Heart left ventricle (tissue), 13 donors: Measurements from ENCODE around the gene PTPRN2.

ENCODE experiments used
- POLR2A ChIP-seq, 2 donors: fragments of 450-650 bp; IDR thresholded peaks; one replicate each; pipeline ENCODE4 v1.6.1; 2017; ENCODE audit warnings: antibody characterized with exemption in 2 of 2, mild to moderate bottlenecking in 2 of 2, moderate library complexity in 2 of 2
- TF ChIP-seq, protein P1 (sequence below), 12 donors: fragments of 200-600 bp; sonication (generic) in 4 of 12; IDR thresholded peaks; one replicate each; pipeline versions ENCODE4 v1.5.0 to v1.8.0; 2018 to 2022; ENCODE audit warnings: antibody characterized with exemption in 12 of 12, mild to moderate bottlenecking in 5 of 12
- donor health status: ischemic (EF 13 %, LVEDD 7.1; RV severe dilation, severe dysfunction).
- donor health status: DM: no; HTN: yes; CAD: no.
- donor health status: DM: no; HTN: no; CAD: no.
- donor health status: ischemic (EF 25% LVEDD 6.9; RV normal size, moderate dysfunction).
- donor health status: ischemic (EF 25% LVEDD 5.7; RV mildly dilated, moderate dysfunction).
- donor health status: ischemic (EF 35%, LVEDD 5.7; RV mildly dilated, moderate dysfunction).
- donor health status: nonischemic (EF 11% LVEDD 7.7; RV severe dilation, severe dysfunction).
- donor health status: DM: yes; HTN: yes; CAD: no.
- donor health status: PGD.
- donor health status: ischemic (EF 29% LVEDD 5.4; RV normal size, mild dysfunction).
- donor health status: nonischemic (EF 23%, LVEDD 6.1; RV moderate dilation, normal function).

DNA sequence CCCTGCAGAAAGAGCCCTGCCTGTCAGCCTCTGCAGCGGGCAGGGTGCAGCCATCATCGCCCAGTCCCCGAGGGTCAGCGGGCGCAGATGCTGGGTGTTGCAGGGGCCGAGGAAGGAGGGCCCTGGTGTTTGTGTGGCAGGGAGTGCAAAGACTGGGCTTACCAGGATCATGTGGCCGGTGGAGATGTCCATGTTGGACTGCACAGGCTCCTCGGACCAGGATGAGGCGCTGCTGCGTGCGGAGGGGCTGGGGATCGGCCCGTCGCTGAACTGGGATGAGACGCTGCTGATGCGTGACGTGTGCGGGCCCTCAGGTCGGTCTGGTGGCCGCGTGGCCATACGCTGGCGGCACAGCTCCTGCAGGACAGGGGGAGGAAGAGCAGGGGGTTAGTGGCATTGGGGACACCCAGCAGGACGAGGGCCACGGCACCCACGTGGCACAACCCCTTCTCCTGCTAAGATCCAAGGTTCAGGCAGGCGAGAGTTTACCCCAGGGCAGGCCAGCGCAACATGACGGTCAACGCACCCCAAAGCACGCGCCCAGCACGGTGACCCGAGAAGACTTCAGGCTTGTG lies 931.3 kb downstream of the PTPRN2 start:
- TF ChIP-seq, protein P1, sequence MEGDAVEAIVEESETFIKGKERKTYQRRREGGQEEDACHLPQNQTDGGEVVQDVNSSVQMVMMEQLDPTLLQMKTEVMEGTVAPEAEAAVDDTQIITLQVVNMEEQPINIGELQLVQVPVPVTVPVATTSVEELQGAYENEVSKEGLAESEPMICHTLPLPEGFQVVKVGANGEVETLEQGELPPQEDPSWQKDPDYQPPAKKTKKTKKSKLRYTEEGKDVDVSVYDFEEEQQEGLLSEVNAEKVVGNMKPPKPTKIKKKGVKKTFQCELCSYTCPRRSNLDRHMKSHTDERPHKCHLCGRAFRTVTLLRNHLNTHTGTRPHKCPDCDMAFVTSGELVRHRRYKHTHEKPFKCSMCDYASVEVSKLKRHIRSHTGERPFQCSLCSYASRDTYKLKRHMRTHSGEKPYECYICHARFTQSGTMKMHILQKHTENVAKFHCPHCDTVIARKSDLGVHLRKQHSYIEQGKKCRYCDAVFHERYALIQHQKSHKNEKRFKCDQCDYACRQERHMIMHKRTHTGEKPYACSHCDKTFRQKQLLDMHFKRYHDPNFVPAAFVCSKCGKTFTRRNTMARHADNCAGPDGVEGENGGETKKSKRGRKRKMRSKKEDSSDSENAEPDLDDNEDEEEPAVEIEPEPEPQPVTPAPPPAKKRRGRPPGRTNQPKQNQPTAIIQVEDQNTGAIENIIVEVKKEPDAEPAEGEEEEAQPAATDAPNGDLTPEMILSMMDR (IDR thresholded peaks at IDR 0.05): no peak
- no peak for TF ChIP-seq POLR2A (IDR thresholded peaks at IDR 0.05)
